Naive thymus-derived CD8-positive, alpha-beta T cell (primary cell): ENCODE data around the gene ZNF641. TPM values are rescaled to one million over a fixed set of nuclear protein-coding genes. Genes with fewer than 3 reads are reported as not detected.

Experiments
- ATAC-seq, 2 donors: fragments of 150-1000 bp; cut with Tn5 transposase in 1 of 2; sonication (Bioruptor Pico), chemical (Tn5 transposase) in 1 of 2; 1 replicate in 1 of 2; 2 replicates in 1 of 2; pipeline ENCODE4 v1.10.0; 2021; ENCODE audit warnings: mild to moderate bottlenecking in 2 of 2, moderate library complexity in 2 of 2
- POLR2A ChIA-PET: fragments of 350-600 bp; sonication (Branson Sonifier 250); formaldehyde crosslinking; loops from one replicate; lab custom pipeline; 2021; ENCODE audit warnings: antibody characterized with exemption; lab: Charles Lee
- DNase-seq, 10 donors: peaks; one replicate each; pipeline versions ENCODE4 v3.0.0 to v3.0.0-alpha.2; 2020 to 2022
- H3K27ac Mint-ChIP-seq, 10 donors: one replicate each; pipeline ENCODE4 v1.8.0; 2020 to 2022; ENCODE audit warnings: mild to moderate bottlenecking in 10 of 10, mixed read lengths in 10 of 10, moderate library complexity in 4 of 10, inconsistent platforms in 1 of 10
- H3K27me3 Mint-ChIP-seq, 5 donors: one replicate each; pipeline ENCODE4 v1.8.0; 2021 to 2022; ENCODE audit warnings: mixed read lengths in 5 of 5
- H3K36me3 Mint-ChIP-seq, 3 donors: one replicate each; pipeline ENCODE4 v1.8.0; 2020 to 2022; ENCODE audit warnings: mixed read lengths in 3 of 3, mild to moderate bottlenecking in 2 of 3, inconsistent platforms in 1 of 3
- H3K4me1 Mint-ChIP-seq, 4 donors: one replicate each; pipeline ENCODE4 v1.8.0; 2021 to 2022; ENCODE audit warnings: mixed read lengths in 4 of 4
- H3K4me3 Mint-ChIP-seq, 10 donors: one replicate each; pipeline ENCODE4 v1.8.0; 2020 to 2022; ENCODE audit warnings: mild to moderate bottlenecking in 10 of 10, mixed read lengths in 10 of 10, moderate library complexity in 6 of 10, inconsistent platforms in 1 of 10
- H3K9me3 Mint-ChIP-seq, 9 donors: one replicate each; pipeline ENCODE4 v1.8.0; 2020 to 2022; ENCODE audit warnings: mixed read lengths in 9 of 9, mild to moderate bottlenecking in 3 of 9, inconsistent platforms in 1 of 9, moderate library complexity in 1 of 9
- polyA plus RNA-seq, 3 donors: library from polyadenylated mRNA; unstranded; fragments of 300-500 nt; fragmentation: Illumina TruSeq; gene quantifications; one replicate each; pipeline ENCODE4 v1.2.3, GENCODE V29; 2021
- total RNA-seq, 8 experiments: library from RNA in 2 of 8; stranded (reverse) in 2 of 8; gene quantifications; one replicate each; pipeline ENCODE4 v1.2.3 and lab custom pipeline; 2021 to 2026

ZNF641 gene
- 10 to 100 TPM; 36.8 to 40.8 TPM for total RNA-seq
- 10 to 100 TPM; 10.4 to 15.8 (median 15.6) TPM for polyA plus RNA-seq
- total RNA-seq (lab: John Stamatoyannopoulos, UW), result 20.9 to 63.7 (median 55.6) reads per million in 6 experiments

- Mint-ChIP-seq H3K9me3 (no peaks in the 10 kb centered on the region), H3K27me3 (no peaks in the 10 kb centered on the region), H3K27ac (peak within 1 kb of the TSS; percentile 92 to 98 (median 96)), H3K4me3 (peak within 1 kb of the TSS; percentile 93 to 97 (median 96)), H3K4me1 (peaks cover 19 to 53% (median 39%) of the 10 kb centered on the region in 4 donors), H3K36me3 (peaks cover 7 to 32% (median 21%) of the 10 kb centered on the region in 3 donors)
- POLR2A ChIA-PET, result interaction anchor here (0.7 to 1.8 kb wide), 8 partner anchors 10 to 245 kb away, joined by 3 to 9 read pairs (median 4); partner anchors contain the start of gene SENP1
- peak; percentile 73 to 89 (median 81) for DNase-seq
- ATAC-seq, result peak; percentile 87
These were observed at the start of gene ZNF641 for GRCh38 chr12:48350249-48351021. TSS of gene ZNF641 (minus strand) at chr12:48350919. CDS start at chr12:48348090, 2,829 bp downstream.

GRCh38 chr12:48390026-48390425, 39.3 kb upstream of the ZNF641 start:
- POLR2A ChIA-PET, result no interaction called here
- Mint-ChIP-seq H3K4me3 (no peak overlapping the region), H3K27ac (no peak overlapping the region)

GRCh38 chr12:48389409-48389808, 38.7 kb upstream of the ZNF641 start:
- H3K36me3 Mint-ChIP-seq, result peaks cover 0 to 9% (median 0%) of the 10 kb centered on the region in 3 donors
- H3K4me3 Mint-ChIP-seq, result no peak overlapping the region
- no peak overlapping the region for H3K27ac Mint-ChIP-seq
- no peak for DNase-seq
- peaks cover 3 to 36% (median 7%) of the 10 kb centered on the region in 5 donors for H3K27me3 Mint-ChIP-seq
- POLR2A ChIA-PET, result no interaction called here
- ATAC-seq, result no peak
- H3K9me3 Mint-ChIP-seq, result peaks cover 0 to 10% (median 0%) of the 10 kb centered on the region in 9 donors
- peaks cover 0 to 1% (median 0%) of the 10 kb centered on the region in 4 donors for H3K4me1 Mint-ChIP-seq

More at GRCh38 chr12:48390026-48390425, 39.3 kb upstream of the ZNF641 start:
- Mint-ChIP-seq H3K9me3 (peaks cover 0 to 10% (median 0%) of the 10 kb centered on the region in 9 donors), H3K4me1 (peaks cover 0 to 3% (median 0%) of the 10 kb centered on the region in 4 donors), H3K27me3 (peaks cover 6 to 38% (median 11%) of the 10 kb centered on the region in 5 donors), H3K36me3 (peaks cover 0 to 11% (median 0%) of the 10 kb centered on the region in 3 donors)
- ATAC-seq (no peak), DNase-seq (no peak)

GRCh38 chr12:48388938-48389337, 38.2 kb upstream of the ZNF641 start:
- DNase-seq, result no peak
- H3K4me3 Mint-ChIP-seq, result no peak overlapping the region
- POLR2A ChIA-PET, result no interaction called here
- H3K27ac Mint-ChIP-seq, result no peak overlapping the region
- H3K27me3 Mint-ChIP-seq, result peaks cover 0 to 32% (median 4%) of the 10 kb centered on the region in 5 donors
- H3K9me3 Mint-ChIP-seq, result peaks cover 0 to 10% (median 0%) of the 10 kb centered on the region in 9 donors
- peaks cover 0 to 1% (median 0%) of the 10 kb centered on the region in 4 donors for H3K4me1 Mint-ChIP-seq
- H3K36me3 Mint-ChIP-seq, result peaks cover 0 to 6% (median 0%) of the 10 kb centered on the region in 3 donors
- no peak for ATAC-seq

GRCh38 chr12:48388460-48388859, 37.7 kb upstream of the ZNF641 start:
- DNase-seq (no peak), ATAC-seq (no peak)
- POLR2A ChIA-PET, result no interaction called here
- peaks cover 0 to 1% (median 0%) of the 10 kb centered on the region in 4 donors for H3K4me1 Mint-ChIP-seq
- peaks cover 0 to 29% (median 4%) of the 10 kb centered on the region in 5 donors for H3K27me3 Mint-ChIP-seq
- H3K27ac Mint-ChIP-seq, result no peak overlapping the region
- peaks cover 0 to 10% (median 0%) of the 10 kb centered on the region in 9 donors for H3K9me3 Mint-ChIP-seq
- no peak overlapping the region for H3K4me3 Mint-ChIP-seq
- peaks cover 0 to 6% (median 0%) of the 10 kb centered on the region in 3 donors for H3K36me3 Mint-ChIP-seq

GRCh38 chr12:48380596-48380995, 29.9 kb upstream of the ZNF641 start:
- DNase-seq, result no peak
- Mint-ChIP-seq H3K27ac (no peak overlapping the region), H3K4me1 (peaks cover 0 to 2% (median 0%) of the 10 kb centered on the region in 4 donors), H3K27me3 (peaks cover 0 to 9% (median 0%) of the 10 kb centered on the region in 5 donors), H3K4me3 (no peak overlapping the region), H3K9me3 (peaks cover 0 to 4% (median 0%) of the 10 kb centered on the region in 9 donors), H3K36me3 (peaks cover 0 to 4% (median 1%) of the 10 kb centered on the region in 3 donors)
- POLR2A ChIA-PET, result interaction anchor here (0.6 kb wide), 1 partner anchor 179 kb away, joined by 3 read pairs; no protein-coding TSS in a partner anchor
- ATAC-seq, result no peak

- Mint-ChIP-seq H3K4me3 (no peak overlapping the region), H3K4me1 (peaks cover 0 to 2% (median 0%) of the 10 kb centered on the region in 4 donors), H3K27ac (no peak overlapping the region)
These were observed 29.1 kb upstream of the ZNF641 start for GRCh38 chr12:48379794-48380193.

GRCh38 chr12:48377646-48378045, 26.9 kb upstream of the ZNF641 start:
- Mint-ChIP-seq H3K36me3 (no peaks in the 10 kb centered on the region), H3K4me3 (no peak overlapping the region), H3K27me3 (peaks cover 0 to 3% (median 0%) of the 10 kb centered on the region in 5 donors), H3K27ac (no peak overlapping the region), H3K4me1 (peaks cover 0 to 2% (median 0%) of the 10 kb centered on the region in 4 donors), H3K9me3 (peaks cover 0 to 4% (median 0%) of the 10 kb centered on the region in 9 donors)
- POLR2A ChIA-PET, result no interaction called here
- DNase-seq (no peak), ATAC-seq (no peak)

More at GRCh38 chr12:48379794-48380193, 29.1 kb upstream of the ZNF641 start:
- peaks cover 0 to 5% (median 0%) of the 10 kb centered on the region in 5 donors for H3K27me3 Mint-ChIP-seq
- peaks cover 0 to 4% (median 0%) of the 10 kb centered on the region in 9 donors for H3K9me3 Mint-ChIP-seq
- DNase-seq (no peak), ATAC-seq (no peak)
- H3K36me3 Mint-ChIP-seq, result peaks cover 0 to 1% (median 0%) of the 10 kb centered on the region in 3 donors
- POLR2A ChIA-PET, result no interaction called here

- DNase-seq, result no peak
- Mint-ChIP-seq H3K9me3 (peaks cover 0 to 7% (median 0%) of the 10 kb centered on the region in 9 donors), H3K4me3 (no peak overlapping the region), H3K27me3 (peaks cover 0 to 6% (median 0%) of the 10 kb centered on the region in 5 donors), H3K27ac (no peak overlapping the region), H3K36me3 (peaks cover 0 to 2% (median 0%) of the 10 kb centered on the region in 3 donors), H3K4me1 (no peaks in the 10 kb centered on the region)
- ATAC-seq, result no peak
- POLR2A ChIA-PET, result no interaction called here
These were observed 23.4 kb upstream of the ZNF641 start for GRCh38 chr12:48374164-48374563.

- ATAC-seq (no peak), DNase-seq (no peak)
- H3K9me3 Mint-ChIP-seq, result peaks cover 0 to 10% (median 0%) of the 10 kb centered on the region in 9 donors
- H3K27me3 Mint-ChIP-seq, result peaks cover 5 to 14% (median 6%) of the 10 kb centered on the region in 5 donors
- H3K4me1 Mint-ChIP-seq, result no peaks in the 10 kb centered on the region
- POLR2A ChIA-PET, result no interaction called here
- no peak overlapping the region for H3K27ac Mint-ChIP-seq
- peaks cover 0 to 5% (median 0%) of the 10 kb centered on the region in 3 donors for H3K36me3 Mint-ChIP-seq
- no peak overlapping the region for H3K4me3 Mint-ChIP-seq
These were observed 15.4 kb upstream of the ZNF641 start for GRCh38 chr12:48366131-48366530.

- POLR2A ChIA-PET, result no interaction called here
- DNase-seq (no peak), ATAC-seq (no peak)
- no peaks in the 10 kb centered on the region for H3K36me3 Mint-ChIP-seq
- H3K9me3 Mint-ChIP-seq, result no peaks in the 10 kb centered on the region
- no peak overlapping the region for H3K4me3 Mint-ChIP-seq
- no peaks in the 10 kb centered on the region for H3K27me3 Mint-ChIP-seq
- H3K4me1 Mint-ChIP-seq, result no peaks in the 10 kb centered on the region
- H3K27ac Mint-ChIP-seq, result no peak overlapping the region
These were observed 11.1 kb upstream of the ZNF641 start for GRCh38 chr12:48361664-48362339.

GRCh38 chr12:48358937-48359513, 8.3 kb upstream of the ZNF641 start:
- no peaks in the 10 kb centered on the region for H3K4me1 Mint-ChIP-seq
- H3K9me3 Mint-ChIP-seq, result no peaks in the 10 kb centered on the region
- no peak overlapping the region for H3K4me3 Mint-ChIP-seq
- H3K27ac Mint-ChIP-seq, result peak overlapping the region in 1 of 10 donors; percentile 12
- H3K27me3 Mint-ChIP-seq, result no peaks in the 10 kb centered on the region
- DNase-seq, result no peak
- POLR2A ChIA-PET, result no interaction called here
- no peak for ATAC-seq
- no peaks in the 10 kb centered on the region for H3K36me3 Mint-ChIP-seq
